HL-60/S4 treated with phorbol 12-myristate 13-acetate at 8.2 ng/mL for 4 days and 3 days (cell line): ENCODE measurements around the gene TRIM46.

Experiments used
- in situ Hi-C: fragments of 300-500 bp; cut with MboI; formaldehyde crosslinking; loops from 2 replicates; pipeline ENCODE4 v1.15.0; 2022; ENCODE audit warnings: low sequenced_read_pairs

Gene TRIM46

DNA sequence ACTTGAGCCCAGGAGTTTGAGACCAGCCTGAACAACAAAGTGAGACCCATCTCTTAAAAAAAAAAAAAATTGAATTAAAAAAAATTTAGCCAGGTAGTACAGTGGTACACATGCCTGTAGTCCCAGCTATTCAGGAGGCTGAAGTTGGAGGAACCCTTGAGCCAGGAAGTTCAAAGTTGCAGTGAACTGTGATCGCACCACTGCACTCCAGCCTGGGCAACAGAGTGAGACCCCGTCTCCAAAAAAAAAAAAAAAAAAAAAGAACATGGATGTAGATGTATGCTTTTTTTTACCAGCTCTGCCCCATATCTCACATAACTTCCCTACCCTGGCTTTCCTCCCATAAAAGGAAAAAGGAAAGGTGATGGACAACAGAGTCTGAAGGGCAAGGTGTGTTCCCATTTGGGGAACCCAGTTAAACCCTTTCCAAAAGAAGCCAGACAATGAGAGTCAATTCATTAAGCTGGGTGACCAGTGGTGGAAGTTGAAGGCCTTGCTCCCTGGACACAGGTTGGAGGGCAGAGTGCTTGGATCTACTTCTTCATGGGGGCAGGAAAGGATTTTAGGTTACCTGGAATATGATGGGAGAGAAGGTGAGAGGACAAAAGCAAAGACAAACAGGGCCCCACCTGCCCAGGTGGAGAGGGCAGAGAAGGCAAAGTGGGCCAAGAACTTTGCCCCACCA, 3.4 kb upstream of the TRIM46 start:
- in situ Hi-C loops: no loop called here

DNA sequence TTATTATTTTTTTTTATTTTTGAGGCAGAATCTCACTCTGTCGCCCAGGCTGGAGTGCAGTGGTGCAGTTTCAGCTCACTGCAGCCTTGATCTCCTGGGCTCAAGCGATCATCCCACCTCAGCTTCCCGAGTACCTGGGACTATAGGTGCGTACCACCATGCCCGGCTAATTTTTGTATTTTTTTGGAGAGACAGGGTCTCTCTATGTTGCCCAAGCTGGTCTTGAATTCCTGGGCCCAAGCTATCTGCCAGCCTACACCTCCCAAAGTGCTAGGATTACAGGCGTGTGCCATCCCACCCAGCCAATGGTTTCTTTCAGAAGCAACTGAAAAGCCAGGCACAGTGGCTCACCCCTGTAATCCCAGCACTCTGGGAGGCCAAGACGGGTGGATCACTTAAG, 2.8 kb upstream of the TRIM46 start:
- in situ Hi-C loops: no loop called here

DNA sequence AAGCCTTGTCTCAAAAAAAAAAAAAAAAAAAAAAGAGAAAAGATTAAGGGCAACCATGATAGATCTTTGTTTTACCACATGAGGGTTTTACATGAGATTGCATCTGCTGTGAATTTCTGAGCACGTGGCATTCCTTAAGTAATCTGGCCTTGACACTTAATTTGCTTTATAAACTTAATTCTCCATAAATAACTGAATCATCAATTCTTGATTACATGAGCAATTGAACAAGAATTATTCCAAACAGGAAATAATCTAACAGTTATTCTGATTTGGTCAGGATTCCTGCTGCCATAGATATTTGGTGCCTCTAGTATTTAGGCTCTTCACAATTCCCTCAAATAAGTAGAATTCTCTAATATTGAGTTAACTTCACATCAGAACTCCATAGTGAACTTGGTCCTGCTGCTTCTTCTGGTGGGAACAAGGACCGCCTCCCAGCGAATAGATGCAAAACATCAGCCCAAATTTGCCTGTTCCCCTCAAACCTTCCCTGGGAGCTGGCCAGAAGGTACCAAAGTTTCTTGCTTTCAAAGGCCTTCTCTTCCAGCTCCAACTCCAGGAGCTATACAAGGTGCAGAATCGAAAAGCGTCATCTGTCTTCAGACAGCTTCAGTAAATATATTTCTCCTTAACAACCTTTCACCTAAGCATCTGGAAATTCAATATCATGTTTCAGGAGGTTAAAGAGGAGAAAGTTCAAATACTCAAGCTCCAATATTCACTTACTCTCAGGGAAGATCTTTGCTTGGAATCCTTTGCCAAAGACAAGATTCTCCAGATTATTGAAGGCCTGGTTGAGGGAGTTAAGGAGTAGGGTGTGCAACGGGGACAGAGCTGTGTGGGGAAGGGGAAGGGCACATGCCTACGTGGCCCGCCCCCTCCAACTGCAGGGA, 1.6 kb upstream of the TRIM46 start:
- in situ Hi-C loops: no loop called here

DNA sequence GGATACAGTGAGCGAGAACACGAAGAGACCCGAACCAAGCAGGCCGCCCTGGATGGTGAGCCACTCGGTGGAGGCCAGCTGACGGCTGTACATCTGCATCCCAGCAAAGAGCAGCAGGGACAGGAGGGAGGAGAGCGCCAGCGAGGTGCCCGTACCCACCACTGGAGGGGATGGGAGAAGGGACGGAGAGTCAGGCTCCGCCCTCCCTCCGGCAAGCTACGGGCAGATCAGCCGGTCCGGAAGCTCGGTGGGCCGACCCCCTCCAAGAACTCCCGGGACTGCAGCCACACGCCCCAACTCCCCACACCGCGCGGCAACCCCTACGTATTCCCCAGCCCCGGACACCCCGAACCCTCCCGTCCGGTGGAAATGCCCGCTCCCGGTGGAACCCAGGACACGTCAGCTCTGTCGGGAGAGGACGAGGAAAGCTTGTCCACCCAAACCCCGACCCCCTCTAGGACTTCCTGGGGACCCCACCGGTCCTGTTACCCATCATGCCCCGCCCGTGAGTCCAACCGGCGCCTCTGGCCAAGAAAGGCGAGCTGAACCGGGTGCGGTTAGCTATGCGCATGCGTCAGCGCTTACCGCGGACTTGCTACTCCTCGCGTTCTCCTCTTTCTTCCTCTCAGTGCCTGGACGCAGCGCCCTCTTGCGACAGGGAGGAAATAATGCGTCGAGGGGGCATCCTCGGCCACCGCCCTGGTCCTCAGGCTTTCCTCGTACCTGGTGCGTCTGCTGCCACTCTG, 744 bp upstream of the TRIM46 start, which contains the start of gene KRTCAP2:
TSS of gene KRTCAP2 (minus strand) at position 573 of the 746 bp plus-strand sequence. CDS start at position 493, 80 bp downstream.
- in situ Hi-C loops: no loop called here

DNA sequence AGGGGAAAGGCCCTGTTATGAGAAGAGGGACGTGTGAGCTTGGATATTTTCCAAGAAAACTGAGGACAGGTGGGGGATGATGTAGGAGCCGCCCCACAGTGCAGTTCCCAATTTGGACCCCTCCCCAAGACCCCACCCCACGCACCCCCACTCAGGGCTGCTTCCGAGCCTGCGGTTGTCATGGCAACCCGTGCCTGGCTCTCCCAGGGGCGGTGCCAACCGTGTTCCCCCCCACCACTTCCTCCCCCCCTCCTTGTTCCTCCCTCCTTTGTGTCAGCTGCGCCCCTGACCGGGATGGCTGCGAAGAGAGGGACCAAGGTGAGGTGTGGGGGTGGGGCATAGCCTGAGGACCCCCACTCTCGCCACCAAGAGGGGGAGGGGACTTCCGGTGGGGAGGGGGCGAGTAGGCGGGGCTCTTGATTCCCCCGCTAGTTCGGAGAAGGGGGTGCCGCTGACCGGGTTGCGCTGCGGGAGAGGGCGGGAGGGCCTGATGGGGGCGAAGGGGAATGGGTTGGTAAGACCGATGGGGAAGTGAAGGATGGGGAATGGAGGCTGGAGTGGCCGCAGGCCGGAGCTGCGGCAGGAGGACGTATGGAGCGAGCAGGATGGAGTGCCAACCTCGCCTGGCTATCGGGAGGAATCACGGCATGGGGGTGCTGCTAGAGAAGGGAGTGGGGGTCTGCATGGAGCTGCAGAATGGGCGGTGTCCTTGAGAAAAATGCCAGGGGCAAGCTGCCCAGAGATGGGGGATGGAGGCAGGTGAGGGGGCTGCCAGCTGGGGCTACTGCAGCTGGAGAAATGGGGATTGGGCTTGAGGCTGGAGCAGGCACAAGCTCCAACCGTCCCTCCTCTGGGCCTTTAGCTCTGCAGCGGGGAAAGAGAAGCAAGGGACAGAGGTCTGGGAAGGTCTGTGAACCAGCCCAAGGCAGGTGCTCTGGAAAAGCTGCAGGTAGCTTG, 953 bp downstream of the TRIM46 start:
- in situ Hi-C loops: loop anchor here (25.0 kb wide), 1 partner anchor 413 kb away; no protein-coding TSS in a partner anchor

DNA sequence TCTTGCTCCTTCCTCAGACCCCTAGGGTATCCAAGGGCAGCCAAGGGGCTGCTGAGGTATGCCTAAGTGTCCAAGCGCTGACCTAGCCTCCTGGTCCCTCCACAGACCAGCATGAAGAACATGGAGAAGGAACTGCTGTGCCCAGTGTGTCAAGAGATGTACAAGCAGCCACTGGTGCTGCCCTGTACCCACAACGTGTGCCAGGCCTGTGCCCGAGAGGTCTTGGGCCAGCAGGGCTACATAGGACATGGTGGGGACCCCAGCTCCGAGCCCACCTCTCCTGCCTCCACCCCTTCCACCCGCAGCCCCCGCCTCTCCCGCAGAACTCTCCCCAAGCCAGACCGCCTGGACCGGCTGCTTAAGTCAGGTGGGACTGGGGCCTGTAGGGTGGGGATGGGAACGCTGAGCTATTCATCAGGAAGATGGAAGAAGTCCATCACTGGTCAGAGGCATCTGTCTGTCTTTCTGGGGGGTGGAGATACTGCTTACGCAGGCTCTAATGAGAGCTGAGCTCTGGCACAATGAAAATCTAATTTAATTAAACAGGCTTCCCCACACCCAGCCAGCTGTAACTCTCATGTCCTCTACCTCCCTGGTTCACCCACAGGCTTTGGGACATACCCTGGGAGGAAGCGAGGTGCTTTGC, 1.8 kb downstream of the TRIM46 start:
- in situ Hi-C loops: loop anchor here (25.0 kb wide), 1 partner anchor 412 kb away; no protein-coding TSS in a partner anchor

DNA sequence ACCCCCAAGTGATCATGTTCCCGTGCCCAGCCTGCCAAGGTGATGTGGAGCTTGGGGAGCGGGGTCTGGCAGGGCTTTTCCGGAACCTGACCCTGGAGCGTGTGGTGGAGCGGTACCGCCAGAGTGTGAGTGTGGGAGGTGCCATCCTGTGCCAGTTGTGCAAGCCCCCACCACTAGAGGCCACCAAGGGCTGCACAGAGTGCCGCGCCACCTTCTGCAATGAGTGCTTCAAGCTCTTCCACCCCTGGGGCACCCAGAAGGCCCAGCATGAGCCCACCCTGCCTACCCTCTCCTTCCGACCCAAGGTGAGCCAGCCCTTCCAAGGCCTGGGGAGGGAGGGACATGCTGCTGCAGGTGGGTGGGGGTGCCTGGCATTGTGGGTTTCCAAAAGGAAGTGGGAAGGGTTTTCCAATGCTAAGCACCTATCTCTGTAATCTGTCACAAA, 2.3 kb downstream of the TRIM46 start:
- in situ Hi-C loops: loop anchor here (25.0 kb wide), 1 partner anchor 411 kb away; no protein-coding TSS in a partner anchor

DNA sequence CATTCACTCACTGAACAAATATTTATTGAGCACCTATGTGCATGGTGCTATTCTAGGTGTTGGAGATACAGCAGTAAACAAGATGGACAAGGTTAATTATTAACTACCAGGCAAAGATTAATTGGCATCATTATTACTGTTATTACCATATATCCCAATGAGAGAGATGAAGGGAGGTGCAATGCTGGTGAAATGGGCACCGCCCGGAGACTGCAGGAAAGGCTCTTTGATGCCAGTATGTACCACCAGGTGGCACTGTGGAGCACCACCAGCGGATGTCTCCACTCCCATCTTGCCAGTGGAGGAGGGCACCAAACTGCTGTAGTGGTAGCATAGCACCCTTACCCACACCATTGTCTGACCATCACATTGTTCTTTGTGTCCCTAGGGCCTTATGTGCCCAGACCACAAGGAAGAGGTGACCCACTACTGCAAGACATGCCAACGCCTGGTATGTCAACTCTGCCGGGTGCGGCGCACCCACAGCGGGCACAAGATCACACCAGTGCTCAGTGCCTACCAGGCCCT, 3.0 kb downstream of the TRIM46 start:
- in situ Hi-C loops: loop anchor here (25.0 kb wide), 1 partner anchor 411 kb away; no protein-coding TSS in a partner anchor

DNA sequence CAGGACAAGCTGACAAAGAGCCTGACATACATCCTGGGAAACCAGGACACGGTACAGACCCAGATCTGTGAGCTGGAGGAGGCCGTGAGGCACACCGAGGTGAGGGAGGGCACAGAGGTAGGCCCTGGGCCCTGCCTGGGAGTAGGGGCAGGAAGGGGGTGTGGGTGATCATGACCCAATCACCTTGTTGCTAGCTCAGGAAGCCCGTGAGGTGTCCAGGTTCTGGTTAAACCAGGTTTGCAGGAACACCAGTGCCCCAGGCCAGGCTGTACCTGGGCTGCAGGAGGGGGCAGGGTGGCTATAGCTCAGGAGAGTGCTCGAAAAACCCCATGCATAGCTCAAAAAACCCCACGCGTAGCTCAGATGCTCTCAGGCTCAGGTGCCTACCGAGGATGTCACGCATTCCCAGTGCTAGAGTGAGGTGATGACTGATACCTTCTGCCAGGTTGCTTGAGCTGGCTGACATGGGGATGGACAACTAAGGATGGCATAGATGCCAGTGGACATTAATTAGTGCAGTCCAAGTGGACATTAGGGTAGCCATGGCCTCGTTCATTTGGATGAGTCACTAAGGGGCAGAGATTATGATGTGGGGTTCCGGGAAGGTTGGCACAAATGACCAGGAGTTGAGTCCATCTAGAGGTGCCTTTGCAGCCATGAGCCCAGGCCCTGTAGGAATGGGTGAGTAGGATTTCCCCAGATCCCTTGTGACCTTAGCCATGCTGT, 3.7 kb downstream of the TRIM46 start:
- in situ Hi-C loops: loop anchor here (25.0 kb wide), 1 partner anchor 410 kb away; no protein-coding TSS in a partner anchor

DNA sequence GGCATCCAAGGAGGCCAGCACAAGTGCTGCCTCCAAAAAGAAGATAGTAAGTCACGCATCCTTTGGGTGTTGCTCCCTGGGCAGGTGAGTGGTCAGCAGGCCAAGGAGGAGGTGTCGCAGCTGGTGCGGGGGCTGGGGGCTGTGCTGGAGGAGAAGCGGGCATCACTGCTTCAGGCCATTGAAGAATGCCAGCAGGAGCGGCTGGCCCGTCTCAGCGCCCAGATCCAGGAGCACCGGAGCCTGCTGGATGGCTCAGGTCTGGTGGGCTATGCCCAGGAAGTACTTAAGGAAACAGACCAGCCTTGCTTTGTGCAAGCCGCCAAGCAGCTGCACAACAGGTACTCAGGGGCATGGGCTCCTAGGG, 4.3 kb downstream of the TRIM46 start:
- in situ Hi-C loops: loop anchor here (25.0 kb wide), 1 partner anchor 409 kb away; no protein-coding TSS in a partner anchor

DNA sequence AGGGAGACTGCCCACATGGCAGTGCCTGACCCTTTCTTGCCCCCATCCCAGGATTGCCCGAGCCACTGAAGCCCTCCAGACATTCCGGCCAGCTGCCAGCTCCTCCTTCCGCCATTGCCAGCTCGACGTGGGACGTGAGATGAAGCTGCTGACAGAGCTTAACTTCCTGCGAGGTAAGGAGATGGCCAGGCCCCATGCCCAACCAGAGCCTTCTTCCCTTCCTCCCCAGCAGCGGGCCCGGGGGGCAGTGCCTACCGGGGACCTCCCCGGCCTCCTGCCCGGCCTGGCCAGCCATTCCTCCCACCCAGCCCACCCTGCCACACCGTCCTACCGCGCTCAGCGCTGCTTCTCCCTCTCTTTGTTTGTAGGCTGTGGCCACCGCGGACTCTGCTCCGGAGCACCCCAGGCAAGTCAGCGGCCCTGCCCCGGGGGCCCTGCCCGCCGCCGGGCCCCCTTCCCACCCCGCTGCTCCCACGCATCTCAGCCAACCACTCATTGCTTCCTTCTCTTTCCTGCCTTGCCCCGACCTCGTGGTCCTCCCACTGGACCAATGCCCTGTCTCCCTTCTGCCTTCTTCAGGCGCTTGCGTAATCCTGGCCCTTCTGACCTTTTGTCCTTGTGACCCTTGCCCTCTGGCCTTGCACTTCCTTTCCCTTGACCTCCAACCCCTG, 4.9 kb downstream of the TRIM46 start:
- in situ Hi-C loops: loop anchor here (25.0 kb wide), 1 partner anchor 409 kb away; no protein-coding TSS in a partner anchor

DNA sequence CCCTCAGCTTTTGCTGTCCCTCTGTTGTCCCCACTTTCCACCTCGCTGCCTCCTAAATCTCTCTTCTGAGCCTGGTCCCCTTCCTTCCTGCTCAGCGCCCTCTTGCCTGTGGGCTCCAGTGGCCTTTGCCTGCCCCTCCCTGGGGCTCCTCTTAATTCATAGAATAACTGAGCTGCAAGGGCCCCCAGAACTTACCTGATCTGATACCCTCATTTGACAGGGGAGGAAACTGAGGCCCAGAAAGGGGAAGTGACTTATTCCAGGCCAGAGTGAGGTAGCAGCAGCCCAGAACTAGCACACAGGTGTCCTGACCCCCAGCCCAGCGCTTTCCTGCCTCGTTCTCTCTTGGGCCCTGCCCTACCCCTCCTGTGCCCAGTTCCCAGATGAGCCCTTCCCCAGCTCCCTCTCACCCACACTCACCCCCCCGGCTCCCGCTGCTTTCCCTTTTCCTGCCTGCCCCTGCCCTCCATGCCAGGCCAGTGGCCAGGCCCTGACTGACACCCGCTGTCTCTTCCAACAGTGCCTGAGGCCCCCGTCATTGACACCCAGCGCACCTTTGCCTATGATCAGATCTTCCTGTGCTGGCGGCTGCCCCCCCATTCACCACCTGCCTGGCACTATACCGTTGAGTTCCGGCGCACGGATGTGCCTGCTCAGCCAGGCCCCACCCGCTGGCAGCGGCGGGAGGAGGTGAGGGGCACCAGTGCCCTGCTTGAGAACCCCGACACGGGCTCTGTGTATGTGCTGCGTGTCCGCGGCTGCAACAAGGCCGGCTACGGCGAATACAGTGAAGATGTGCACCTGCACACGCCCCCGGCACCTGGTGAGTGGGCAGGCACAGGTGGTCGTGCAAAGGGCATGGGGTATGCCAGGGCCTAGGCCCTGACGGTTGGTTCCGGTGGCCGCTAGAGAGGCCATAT, 5.7 kb downstream of the TRIM46 start:
- in situ Hi-C loops: loop anchor here (25.0 kb wide), 1 partner anchor 408 kb away; no protein-coding TSS in a partner anchor

DNA sequence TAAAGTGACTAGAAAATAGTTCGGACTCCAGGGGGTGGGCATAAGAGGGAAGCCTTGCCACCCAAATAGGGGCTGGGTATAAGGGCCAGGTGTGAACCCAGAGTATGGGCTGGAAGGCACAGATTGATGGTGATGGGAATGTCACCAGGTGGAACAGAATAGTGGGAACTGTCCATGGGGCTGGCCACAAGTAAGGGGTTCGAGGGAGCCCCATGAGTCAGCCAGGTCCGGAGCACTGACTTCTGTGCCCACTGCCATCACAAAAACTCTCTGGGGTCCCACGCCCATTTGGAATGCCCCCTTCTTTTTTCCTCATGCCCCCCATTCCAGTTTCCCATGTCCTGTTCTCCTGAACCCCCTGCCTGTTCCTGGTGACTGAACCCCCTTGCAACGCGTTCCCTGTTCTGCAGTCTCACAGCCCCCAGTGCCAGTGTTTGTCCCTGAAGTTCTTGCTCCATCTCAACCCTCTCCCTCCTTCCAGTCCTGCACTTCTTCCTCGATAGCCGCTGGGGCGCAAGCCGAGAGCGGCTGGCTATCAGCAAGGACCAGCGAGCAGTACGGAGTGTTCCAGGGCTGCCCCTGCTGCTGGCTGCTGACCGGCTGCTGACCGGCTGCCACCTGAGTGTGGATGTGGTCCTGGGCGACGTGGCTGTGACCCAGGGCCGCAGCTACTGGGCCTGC, 7.9 kb downstream of the TRIM46 start:
- in situ Hi-C loops: loop anchor here (25.0 kb wide), 1 partner anchor 406 kb away; no protein-coding TSS in a partner anchor

DNA sequence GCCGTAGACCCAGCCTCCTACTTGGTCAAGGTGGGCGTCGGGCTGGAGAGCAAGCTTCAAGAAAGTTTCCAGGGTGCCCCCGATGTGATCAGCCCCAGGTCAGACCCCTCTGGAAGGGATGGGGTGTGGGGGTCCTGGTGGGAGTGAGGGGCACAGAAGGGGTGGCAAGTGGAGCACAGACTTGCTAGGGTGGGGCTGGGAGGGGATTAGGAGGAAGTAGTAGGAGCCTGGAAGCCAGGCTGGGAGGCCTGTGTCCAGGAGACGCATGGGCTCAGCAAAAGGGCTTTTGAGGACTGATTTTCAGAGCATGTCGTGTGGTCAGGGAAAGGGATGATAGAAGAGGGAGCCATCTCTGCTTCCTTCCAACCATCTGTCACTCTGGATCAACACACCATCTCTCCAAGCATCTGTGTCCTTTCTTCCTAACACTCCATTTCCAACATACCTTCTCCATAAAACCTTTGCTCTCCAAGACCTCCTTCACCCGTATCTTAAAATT, 8.5 kb downstream of the TRIM46 start:
- in situ Hi-C loops: loop anchor here (25.0 kb wide), 1 partner anchor 405 kb away; no protein-coding TSS in a partner anchor

DNA sequence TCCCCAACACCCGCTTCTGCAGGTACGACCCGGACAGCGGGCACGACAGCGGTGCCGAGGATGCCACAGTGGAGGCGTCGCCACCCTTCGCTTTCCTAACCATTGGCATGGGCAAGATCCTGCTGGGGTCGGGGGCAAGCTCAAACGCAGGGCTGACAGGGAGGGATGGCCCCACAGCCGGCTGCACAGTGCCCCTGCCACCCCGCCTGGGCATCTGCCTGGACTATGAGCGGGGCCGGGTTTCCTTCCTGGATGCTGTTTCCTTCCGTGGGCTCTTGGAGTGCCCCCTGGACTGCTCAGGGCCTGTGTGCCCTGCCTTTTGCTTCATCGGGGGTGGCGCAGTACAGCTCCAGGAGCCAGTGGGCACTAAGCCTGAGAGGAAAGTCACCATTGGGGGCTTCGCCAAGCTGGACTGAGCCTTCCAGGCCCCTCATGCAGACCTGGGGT, 10.1 kb downstream of the TRIM46 start:
- in situ Hi-C loops: loop anchor here (25.0 kb wide), 1 partner anchor 404 kb away; no protein-coding TSS in a partner anchor
